Measurements from ENCODE around the gene MINDY2. TPM values are rescaled to one million over a fixed set of nuclear protein-coding genes. Genes with fewer than 3 reads are reported as not detected.

MINDY2 gene
- total RNA-seq, 2 donors from 2014 or later: 26.6 to 32.5 TPM

GRCh38 chr15:58867926-58868325 is 96.8 kb downstream of the MINDY2 start:
- peaks cover 8% of the 10 kb centered on the region for H3K27me3 Mint-ChIP-seq (ENCODE audit: insufficient read depth)
- H3K36me3 ChIP-seq (ENCODE audit: control insufficient read depth, insufficient read depth, low read length): no peaks in the 10 kb centered on the region
- H3K9me3 ChIP-seq (ENCODE audit: control insufficient read depth, low read length): no peaks in the 10 kb centered on the region
- no peak overlapping the region for H3K27ac ChIP-seq (ENCODE audit: low read depth, low read length)
- WGBS, 2 experiments (ENCODE audit: insufficient coverage in 1 of 2, insufficient read length in 1 of 2): 92 to 94% methylated on average over 3 to 4 of the region's 4 CpGs
- H3K4me1 ChIP-seq (ENCODE audit: control insufficient read depth, insufficient read depth, low read length): no peaks in the 10 kb centered on the region
- no peaks in the 10 kb centered on the region for H3K4me1 Mint-ChIP-seq
- DNase-seq: no peak
- no peaks in the 10 kb centered on the region for H3K27me3 ChIP-seq (ENCODE audit: control insufficient read depth, insufficient read depth, low read length, poor library complexity, severe bottlenecking)
- H3K9ac ChIP-seq (ENCODE audit: extremely low read depth, low read length, poor library complexity, severe bottlenecking): no peak overlapping the region
- H3K4me3 ChIP-seq (ENCODE audit: low read length): no peak overlapping the region
- no peak overlapping the region for H3K27ac Mint-ChIP-seq
- H3K9me3 Mint-ChIP-seq: peaks cover 10% of the 10 kb centered on the region
- H3K36me3 Mint-ChIP-seq (ENCODE audit: low read depth): peaks cover 12% of the 10 kb centered on the region
- no peak for TF ChIP-seq CTCF (conservative IDR thresholded peaks at IDR 0.05)
- no peak overlapping the region for H3K4me3 Mint-ChIP-seq

GRCh38 chr15:58870451-58870850 is 99.3 kb downstream of the MINDY2 start:
- Histone ChIP-seq H3K9me3 (ENCODE audit: control insufficient read depth, low read length) (no peaks in the 10 kb centered on the region), H3K4me1 (ENCODE audit: control insufficient read depth, insufficient read depth, low read length) (no peaks in the 10 kb centered on the region), H3K9ac (ENCODE audit: extremely low read depth, low read length, poor library complexity, severe bottlenecking) (no peak overlapping the region), H3K27me3 (ENCODE audit: control insufficient read depth, insufficient read depth, low read length, poor library complexity, severe bottlenecking) (no peaks in the 10 kb centered on the region), H3K36me3 (ENCODE audit: control insufficient read depth, insufficient read depth, low read length) (no peaks in the 10 kb centered on the region), H3K4me3 (ENCODE audit: low read length) (no peak overlapping the region), H3K27ac (ENCODE audit: low read depth, low read length) (no peak overlapping the region)
- no peak for TF ChIP-seq CTCF (conservative IDR thresholded peaks at IDR 0.05)
- H3K9me3 Mint-ChIP-seq: peaks cover 10% of the 10 kb centered on the region
- no peak overlapping the region for H3K27ac Mint-ChIP-seq
- no peak for DNase-seq
- H3K36me3 Mint-ChIP-seq (ENCODE audit: low read depth): peaks cover 14% of the 10 kb centered on the region
- no peaks in the 10 kb centered on the region for H3K27me3 Mint-ChIP-seq (ENCODE audit: insufficient read depth)
- no peak overlapping the region for H3K4me3 Mint-ChIP-seq
- no peaks in the 10 kb centered on the region for H3K4me1 Mint-ChIP-seq
- WGBS, 2 experiments (ENCODE audit: insufficient coverage in 1 of 2, insufficient read length in 1 of 2): 82 to 100% methylated on average over 3 of the region's 4 CpGs

GRCh38 chr15:58873267-58873666 is 102.2 kb downstream of the MINDY2 start:
- Histone ChIP-seq H3K27ac (ENCODE audit: low read depth, low read length) (no peak overlapping the region), H3K9me3 (ENCODE audit: control insufficient read depth, low read length) (no peaks in the 10 kb centered on the region), H3K36me3 (ENCODE audit: control insufficient read depth, insufficient read depth, low read length) (peaks cover 17% of the 10 kb centered on the region), H3K9ac (ENCODE audit: extremely low read depth, low read length, poor library complexity, severe bottlenecking) (no peak overlapping the region), H3K27me3 (ENCODE audit: control insufficient read depth, insufficient read depth, low read length, poor library complexity, severe bottlenecking) (no peaks in the 10 kb centered on the region), H3K4me1 (ENCODE audit: control insufficient read depth, insufficient read depth, low read length) (no peaks in the 10 kb centered on the region), H3K4me3 (ENCODE audit: low read length) (no peak overlapping the region)
- H3K4me1 Mint-ChIP-seq: peaks cover 9% of the 10 kb centered on the region
- TF ChIP-seq CTCF (conservative IDR thresholded peaks at IDR 0.05): no peak
- 100% methylated on average over 1 of the region's 1 CpG for WGBS, 2 experiments (ENCODE audit: insufficient coverage in 1 of 2, insufficient read length in 1 of 2)
- DNase-seq: no peak
- H3K36me3 Mint-ChIP-seq (ENCODE audit: low read depth): peaks cover 25% of the 10 kb centered on the region
- no peak overlapping the region for H3K27ac Mint-ChIP-seq
- no peaks in the 10 kb centered on the region for H3K27me3 Mint-ChIP-seq (ENCODE audit: insufficient read depth)
- H3K4me3 Mint-ChIP-seq: no peak overlapping the region
- H3K9me3 Mint-ChIP-seq: no peaks in the 10 kb centered on the region
